ENCODE data around the gene ARL14.

GRCh38 chr3:160694345-160694744, 17.4 kb downstream of the ARL14 start:
- no peak for TF ChIP-seq CTCF (IDR thresholded peaks at IDR 0.05)
- TF ChIP-seq POLR2A (IDR thresholded peaks at IDR 0.05) = no peak

All from adrenal gland (tissue), 5 donors.